Nephron progenitor cell (in vitro differentiated cells): ENCODE data around the gene GREB1.

Source experiments
- DNase-seq: peaks from one replicate; pipeline ENCODE4 v3.0.0; 2021
- H3K27ac Mint-ChIP-seq: 2 replicates; pipeline ENCODE4 v1.8.0; 2021; ENCODE audit warnings: mild to moderate bottlenecking, moderate library complexity, mixed read lengths
- H3K27me3 Mint-ChIP-seq: 2 replicates; pipeline ENCODE4 v1.8.0; 2021; ENCODE audit warnings: mild to moderate bottlenecking, low read depth, mixed read lengths; ENCODE audit not compliant: poor library complexity
- H3K36me3 Mint-ChIP-seq: 2 replicates; pipeline ENCODE4 v1.8.0; 2021; ENCODE audit warnings: low read depth, mixed read lengths
- H3K4me1 Mint-ChIP-seq: 2 replicates; pipeline ENCODE4 v1.8.0; 2021; ENCODE audit warnings: mixed read lengths
- H3K4me3 Mint-ChIP-seq: 2 replicates; pipeline ENCODE4 v1.8.0; 2021; ENCODE audit warnings: mild to moderate bottlenecking, moderate library complexity, mixed read lengths
- H3K9me3 Mint-ChIP-seq: 2 replicates; pipeline ENCODE4 v1.8.0; 2021; ENCODE audit warnings: mild to moderate bottlenecking, moderate library complexity, mixed read lengths
- TF ChIP-seq, protein P1 (sequence below): fragments of 200-600 bp; sonication (generic); IDR thresholded peaks from 2 replicates; pipeline ENCODE4 v1.5.0; 2021; ENCODE audit warnings: antibody characterized with exemption

GREB1 gene

DNA sequence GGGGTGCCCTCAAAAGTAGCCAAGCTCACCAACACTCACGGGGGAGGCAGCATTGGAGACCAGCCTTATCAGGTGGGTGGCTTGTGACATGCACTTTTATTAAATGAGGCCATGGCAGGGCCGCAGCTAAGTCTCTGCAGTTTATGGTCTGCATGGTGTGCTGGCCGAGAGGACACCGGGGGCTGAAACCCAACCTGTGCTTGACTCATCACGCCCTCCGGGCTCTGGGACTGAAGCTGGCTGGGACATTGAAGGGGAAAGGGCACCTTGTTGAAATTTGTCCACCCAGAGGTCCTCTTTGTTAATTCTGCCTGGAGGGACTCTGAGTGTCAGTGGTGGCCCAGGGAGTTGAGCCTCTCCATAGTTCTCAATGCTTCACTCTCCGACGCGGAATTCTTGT lies 153.9 kb downstream of the GREB1 start:
- Mint-ChIP-seq H3K27ac (no peak overlapping the region), H3K36me3 (no peaks in the 10 kb centered on the region), H3K9me3 (no peaks in the 10 kb centered on the region), H3K4me1 (peaks cover 26% of the 10 kb centered on the region), H3K27me3 (peaks cover 17% of the 10 kb centered on the region), H3K4me3 (no peak overlapping the region)
- TF ChIP-seq, protein P1, sequence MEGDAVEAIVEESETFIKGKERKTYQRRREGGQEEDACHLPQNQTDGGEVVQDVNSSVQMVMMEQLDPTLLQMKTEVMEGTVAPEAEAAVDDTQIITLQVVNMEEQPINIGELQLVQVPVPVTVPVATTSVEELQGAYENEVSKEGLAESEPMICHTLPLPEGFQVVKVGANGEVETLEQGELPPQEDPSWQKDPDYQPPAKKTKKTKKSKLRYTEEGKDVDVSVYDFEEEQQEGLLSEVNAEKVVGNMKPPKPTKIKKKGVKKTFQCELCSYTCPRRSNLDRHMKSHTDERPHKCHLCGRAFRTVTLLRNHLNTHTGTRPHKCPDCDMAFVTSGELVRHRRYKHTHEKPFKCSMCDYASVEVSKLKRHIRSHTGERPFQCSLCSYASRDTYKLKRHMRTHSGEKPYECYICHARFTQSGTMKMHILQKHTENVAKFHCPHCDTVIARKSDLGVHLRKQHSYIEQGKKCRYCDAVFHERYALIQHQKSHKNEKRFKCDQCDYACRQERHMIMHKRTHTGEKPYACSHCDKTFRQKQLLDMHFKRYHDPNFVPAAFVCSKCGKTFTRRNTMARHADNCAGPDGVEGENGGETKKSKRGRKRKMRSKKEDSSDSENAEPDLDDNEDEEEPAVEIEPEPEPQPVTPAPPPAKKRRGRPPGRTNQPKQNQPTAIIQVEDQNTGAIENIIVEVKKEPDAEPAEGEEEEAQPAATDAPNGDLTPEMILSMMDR, result no peak
- no peak for DNase-seq

DNA sequence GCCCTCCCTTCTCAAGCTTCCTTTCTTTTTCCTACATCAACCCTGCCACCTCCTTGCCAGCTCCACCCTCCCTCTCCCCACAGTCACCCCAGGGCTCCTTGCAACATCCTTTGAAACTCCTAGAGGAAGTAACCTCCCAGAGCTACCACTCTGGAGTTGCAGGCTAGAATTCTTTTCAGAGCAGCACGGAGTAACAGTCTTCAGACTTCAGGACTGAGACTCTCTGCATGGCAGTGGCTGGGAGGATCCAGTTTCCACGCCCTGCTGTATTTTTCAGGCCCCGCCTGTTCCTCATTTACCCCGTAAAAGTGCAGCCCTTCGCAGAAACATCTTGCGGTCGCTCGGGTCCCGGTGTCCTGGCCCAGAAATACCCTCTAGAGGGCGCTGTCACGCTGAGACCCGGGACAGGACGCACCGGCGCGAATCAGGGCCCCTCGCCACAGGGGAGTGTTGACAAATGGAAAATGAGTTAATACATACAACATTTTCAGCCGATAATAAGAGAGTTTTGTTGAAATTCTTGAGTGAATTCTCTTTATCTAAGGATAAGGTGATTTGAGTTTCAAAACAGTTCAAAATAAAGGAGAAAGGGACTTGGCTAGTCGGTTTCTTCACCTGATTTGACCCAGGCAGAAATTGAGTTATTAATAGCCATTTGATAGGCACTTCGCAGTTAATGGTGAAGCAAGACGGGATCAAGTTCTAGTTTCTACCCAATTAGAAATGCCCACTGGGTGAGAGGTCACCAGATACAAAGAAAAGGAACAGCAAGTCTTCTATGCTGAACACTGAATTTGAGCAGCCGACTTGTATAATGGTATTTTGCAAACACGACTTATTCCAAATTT lies 154.6 kb downstream of the GREB1 start:
- H3K4me3 Mint-ChIP-seq, result peak overlapping the region; percentile 75
- DNase-seq, result peak; percentile 87
- no peaks in the 10 kb centered on the region for H3K9me3 Mint-ChIP-seq
- peaks cover 26% of the 10 kb centered on the region for H3K4me1 Mint-ChIP-seq
- peaks cover 17% of the 10 kb centered on the region for H3K27me3 Mint-ChIP-seq
- H3K27ac Mint-ChIP-seq, result no peak overlapping the region
- TF ChIP-seq, protein P1, result peak; percentile 92
- no peaks in the 10 kb centered on the region for H3K36me3 Mint-ChIP-seq

DNA sequence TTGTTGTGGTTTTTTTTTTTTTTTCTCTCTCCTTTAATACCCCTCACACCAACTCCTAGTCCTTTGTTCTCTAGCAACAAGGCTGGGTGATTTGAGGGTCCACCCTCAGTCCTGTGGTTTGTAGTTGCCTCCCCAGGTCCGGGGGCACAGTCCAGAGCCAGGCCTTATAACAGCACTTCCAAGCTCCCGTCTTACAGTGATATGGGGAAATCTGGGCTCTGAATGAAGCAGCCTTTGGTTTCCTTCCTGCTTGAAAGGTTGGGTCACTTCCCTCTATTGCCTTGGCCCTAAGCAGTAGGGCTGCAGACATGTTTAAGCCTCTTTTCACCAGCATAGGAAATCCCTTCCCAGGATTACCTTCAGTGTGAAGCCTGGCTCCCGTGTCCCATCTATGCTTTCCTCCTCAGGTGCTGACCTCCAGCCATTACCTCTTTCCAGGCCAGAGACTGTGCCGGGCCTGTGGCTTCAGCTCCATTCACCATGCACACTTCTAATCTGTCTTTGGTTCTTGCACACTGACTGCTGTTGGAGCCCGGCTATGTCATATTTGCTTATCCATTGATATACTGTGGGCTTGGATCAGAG lies 157.3 kb downstream of the GREB1 start:
- Mint-ChIP-seq H3K9me3 (no peaks in the 10 kb centered on the region), H3K4me1 (peaks cover 21% of the 10 kb centered on the region), H3K36me3 (no peaks in the 10 kb centered on the region), H3K27me3 (peaks cover 9% of the 10 kb centered on the region), H3K4me3 (no peak overlapping the region), H3K27ac (no peak overlapping the region)
- no peak for DNase-seq
- TF ChIP-seq, protein P1, result no peak
